Measurements from ENCODE around the gene GIT2. TPM values are rescaled to one million over a fixed set of nuclear protein-coding genes. Genes with fewer than 3 reads are reported as not detected.

GIT2 gene
- total and polyA plus RNA-seq, 2 of the 13 experiments (the other 11 are each of a cell fraction or from before 2014, with no cell fraction given) = 18.4 to 19.8 TPM

DNA sequence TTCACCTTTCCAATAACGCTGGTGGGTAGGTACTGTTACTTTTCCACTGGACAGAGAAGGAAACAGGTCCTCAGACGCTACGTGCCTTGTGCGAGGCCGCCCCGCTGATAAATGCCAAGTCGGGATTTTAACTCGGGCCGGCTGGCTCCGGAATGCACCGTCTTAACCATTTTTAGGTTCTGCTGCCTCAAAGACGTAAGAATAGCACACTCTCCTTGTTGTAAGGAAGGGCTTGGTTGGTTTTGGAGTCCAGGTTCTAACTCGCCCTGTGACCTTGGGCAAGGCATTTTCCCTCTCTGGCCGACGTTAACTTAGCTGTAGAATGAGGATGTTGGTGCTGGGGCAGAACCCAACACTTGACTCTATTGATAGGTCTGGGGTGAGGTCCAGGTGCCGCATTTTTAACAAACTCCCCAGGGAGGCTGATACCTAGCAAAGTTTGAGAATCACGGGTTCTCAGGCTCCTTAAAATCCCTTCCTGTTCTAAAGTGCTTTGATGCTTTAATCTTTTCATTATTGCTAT is 3.9 kb upstream of the GIT2 start (continued):
- no peak for TF ChIP-seq KIAA2018 (CRISPR knock-in tag; IDR thresholded peaks at IDR 0.05; ENCODE audit: borderline replicate concordance)
- no peak for TF ChIP-seq SOX13 (IDR thresholded peaks at IDR 0.05)
- no peak for TF ChIP-seq SOX13 (CRISPR knock-in tag; conservative IDR thresholded peaks at IDR 0.05 in 1 of 2, IDR thresholded peaks at IDR 0.05 in 1 of 2)
- TF ChIP-seq TAF1 (CRISPR knock-in tag; IDR thresholded peaks at IDR 0.05) = no peak
- 0 out of 2 replicates have a peak, but pooled peaks have one; percentile 19 for TF ChIP-seq RCOR2 (CRISPR knock-in tag; IDR thresholded peaks at IDR 0.05)
- TF ChIP-seq SCMH1 (CRISPR knock-in tag; IDR thresholded peaks at IDR 0.05; ENCODE audit: borderline replicate concordance) = no peak
- TF ChIP-seq, protein P1, sequence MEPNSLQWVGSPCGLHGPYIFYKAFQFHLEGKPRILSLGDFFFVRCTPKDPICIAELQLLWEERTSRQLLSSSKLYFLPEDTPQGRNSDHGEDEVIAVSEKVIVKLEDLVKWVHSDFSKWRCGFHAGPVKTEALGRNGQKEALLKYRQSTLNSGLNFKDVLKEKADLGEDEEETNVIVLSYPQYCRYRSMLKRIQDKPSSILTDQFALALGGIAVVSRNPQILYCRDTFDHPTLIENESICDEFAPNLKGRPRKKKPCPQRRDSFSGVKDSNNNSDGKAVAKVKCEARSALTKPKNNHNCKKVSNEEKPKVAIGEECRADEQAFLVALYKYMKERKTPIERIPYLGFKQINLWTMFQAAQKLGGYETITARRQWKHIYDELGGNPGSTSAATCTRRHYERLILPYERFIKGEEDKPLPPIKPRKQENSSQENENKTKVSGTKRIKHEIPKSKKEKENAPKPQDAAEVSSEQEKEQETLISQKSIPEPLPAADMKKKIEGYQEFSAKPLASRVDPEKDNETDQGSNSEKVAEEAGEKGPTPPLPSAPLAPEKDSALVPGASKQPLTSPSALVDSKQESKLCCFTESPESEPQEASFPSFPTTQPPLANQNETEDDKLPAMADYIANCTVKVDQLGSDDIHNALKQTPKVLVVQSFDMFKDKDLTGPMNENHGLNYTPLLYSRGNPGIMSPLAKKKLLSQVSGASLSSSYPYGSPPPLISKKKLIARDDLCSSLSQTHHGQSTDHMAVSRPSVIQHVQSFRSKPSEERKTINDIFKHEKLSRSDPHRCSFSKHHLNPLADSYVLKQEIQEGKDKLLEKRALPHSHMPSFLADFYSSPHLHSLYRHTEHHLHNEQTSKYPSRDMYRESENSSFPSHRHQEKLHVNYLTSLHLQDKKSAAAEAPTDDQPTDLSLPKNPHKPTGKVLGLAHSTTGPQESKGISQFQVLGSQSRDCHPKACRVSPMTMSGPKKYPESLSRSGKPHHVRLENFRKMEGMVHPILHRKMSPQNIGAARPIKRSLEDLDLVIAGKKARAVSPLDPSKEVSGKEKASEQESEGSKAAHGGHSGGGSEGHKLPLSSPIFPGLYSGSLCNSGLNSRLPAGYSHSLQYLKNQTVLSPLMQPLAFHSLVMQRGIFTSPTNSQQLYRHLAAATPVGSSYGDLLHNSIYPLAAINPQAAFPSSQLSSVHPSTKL (CRISPR knock-in tag; IDR thresholded peaks at IDR 0.05) = no peak
- TF ChIP-seq ZNF557 (CRISPR knock-in tag; IDR thresholded peaks at IDR 0.05) = no peak
- TF ChIP-seq TBX2 (CRISPR knock-in tag; IDR thresholded peaks at IDR 0.05; ENCODE audit: borderline replicate concordance) = 0 out of 2 replicates have a peak, but pooled peaks have one; percentile 34
- TF ChIP-seq GATAD1 (CRISPR knock-in tag; IDR thresholded peaks at IDR 0.05) = 0 out of 2 replicates have a peak, but pooled peaks have one; percentile 12
- TF ChIP-seq, protein P2, sequence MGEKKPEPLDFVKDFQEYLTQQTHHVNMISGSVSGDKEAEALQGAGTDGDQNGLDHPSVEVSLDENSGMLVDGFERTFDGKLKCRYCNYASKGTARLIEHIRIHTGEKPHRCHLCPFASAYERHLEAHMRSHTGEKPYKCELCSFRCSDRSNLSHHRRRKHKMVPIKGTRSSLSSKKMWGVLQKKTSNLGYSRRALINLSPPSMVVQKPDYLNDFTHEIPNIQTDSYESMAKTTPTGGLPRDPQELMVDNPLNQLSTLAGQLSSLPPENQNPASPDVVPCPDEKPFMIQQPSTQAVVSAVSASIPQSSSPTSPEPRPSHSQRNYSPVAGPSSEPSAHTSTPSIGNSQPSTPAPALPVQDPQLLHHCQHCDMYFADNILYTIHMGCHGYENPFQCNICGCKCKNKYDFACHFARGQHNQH (CRISPR knock-in tag; IDR thresholded peaks at IDR 0.05) = 0 out of 2 replicates have a peak, but pooled peaks have one; percentile 36
- TF ChIP-seq ZBTB38 (CRISPR knock-in tag; IDR thresholded peaks at IDR 0.05) = no peak
- TF ChIP-seq KMT2B (CRISPR knock-in tag; IDR thresholded peaks at IDR 0.05) = 0 out of 2 replicates have a peak, but pooled peaks have one; percentile 43
- TF ChIP-seq BORCS8-MEF2B (CRISPR knock-in tag; IDR thresholded peaks at IDR 0.05) = peak; percentile 24; the same call in 1 of the 2 replicates
- no peak for TF ChIP-seq ZNF749 (CRISPR knock-in tag; IDR thresholded peaks at IDR 0.05; ENCODE audit: borderline replicate concordance)
- no peak for TF ChIP-seq GLI4 (CRISPR knock-in tag; IDR thresholded peaks at IDR 0.05; ENCODE audit: borderline replicate concordance)
- TF ChIP-seq SRF (IDR thresholded peaks at IDR 0.05; ENCODE audit: low read depth, low read length) = no peak

All from HepG2 (cell line).